ENCODE measurements around the gene ST6GALNAC5.
"Not testable (repeated sequence)": the region's sequence is repeated elsewhere in the genome, so short reads cannot be mapped to it uniquely, and the experiment has no call there.

ST6GALNAC5 gene

DNA sequence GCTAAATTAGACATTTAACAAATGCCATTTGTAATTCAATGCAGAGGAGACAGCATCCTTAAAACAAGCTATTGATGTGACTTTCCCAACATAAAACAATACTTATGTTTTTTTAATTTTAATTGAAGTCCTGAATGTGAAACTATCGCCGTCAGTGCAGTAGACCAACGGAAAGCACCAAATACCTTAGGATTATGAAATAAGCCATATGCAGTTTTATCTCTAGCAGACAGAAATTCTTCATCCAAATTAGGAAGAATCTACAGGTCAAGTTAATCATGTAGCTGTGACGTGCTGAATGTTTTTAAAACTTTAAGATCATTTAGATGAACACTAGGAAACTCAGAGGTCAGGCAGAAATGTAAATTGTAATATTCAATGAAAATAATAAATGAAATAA, 714 bp upstream of the ST6GALNAC5 start:
- no peak for DNase-seq (ENCODE audit: low spot score)

DNA sequence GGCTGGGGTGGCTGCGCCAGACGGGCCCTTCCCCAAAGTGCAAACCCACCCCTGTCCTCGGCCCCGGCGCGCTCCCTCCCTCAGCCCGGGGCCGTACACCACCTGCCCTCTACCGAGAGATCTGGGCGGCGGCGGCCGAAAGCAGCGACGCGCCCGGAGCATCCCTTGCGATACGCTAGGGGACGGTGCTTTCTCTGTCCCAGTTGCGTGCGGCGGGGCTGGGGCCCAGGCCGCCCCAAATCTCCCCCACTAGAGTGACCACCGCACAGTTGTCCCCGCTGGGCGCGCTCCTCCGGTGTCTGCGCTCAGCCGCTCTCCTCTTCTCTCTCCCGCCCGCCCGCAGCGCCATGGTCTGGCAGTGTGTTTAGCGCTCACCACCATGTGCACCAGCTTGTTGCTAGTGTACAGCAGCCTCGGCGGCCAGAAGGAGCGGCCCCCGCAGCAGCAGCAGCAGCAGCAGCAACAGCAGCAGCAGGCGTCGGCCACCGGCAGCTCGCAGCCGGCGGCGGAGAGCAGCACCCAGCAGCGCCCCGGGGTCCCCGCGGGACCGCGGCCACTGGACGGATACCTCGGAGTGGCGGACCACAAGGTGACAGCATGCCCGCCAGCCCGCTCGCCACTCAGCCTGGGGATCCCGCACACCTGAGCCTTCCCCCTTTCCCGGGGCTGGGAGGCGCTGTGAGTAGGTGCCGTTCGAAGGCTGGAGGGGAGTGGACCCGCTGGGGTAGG, 1.0 kb downstream of the ST6GALNAC5 start:
- peak; percentile 25 for DNase-seq (ENCODE audit: low spot score)

DNA sequence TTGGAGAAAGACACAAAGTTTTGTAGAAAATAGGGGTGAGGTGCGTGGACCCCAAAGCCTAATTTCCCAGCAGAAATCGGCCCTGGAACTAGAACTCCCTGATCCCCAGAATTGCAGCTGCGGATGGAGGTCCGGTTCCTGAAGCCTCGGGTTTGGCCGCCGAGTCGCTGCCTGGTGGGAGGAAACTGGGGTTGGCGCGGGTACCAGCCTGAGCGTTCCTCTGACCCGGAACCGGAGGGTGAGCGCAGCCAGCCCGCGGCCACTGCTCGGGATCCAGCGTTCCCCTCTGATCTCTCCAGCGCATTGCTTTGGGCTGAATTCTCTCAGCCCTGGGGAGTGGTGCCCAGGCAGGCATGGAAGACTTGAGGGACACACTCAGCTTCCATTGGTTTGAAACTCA, 1.6 kb downstream of the ST6GALNAC5 start:
- DNase-seq (ENCODE audit: low spot score) = no peak

GRCh38 chr1:76870037-76870436, 2.8 kb downstream of the ST6GALNAC5 start:
- no peak for DNase-seq (ENCODE audit: low spot score)

DNA sequence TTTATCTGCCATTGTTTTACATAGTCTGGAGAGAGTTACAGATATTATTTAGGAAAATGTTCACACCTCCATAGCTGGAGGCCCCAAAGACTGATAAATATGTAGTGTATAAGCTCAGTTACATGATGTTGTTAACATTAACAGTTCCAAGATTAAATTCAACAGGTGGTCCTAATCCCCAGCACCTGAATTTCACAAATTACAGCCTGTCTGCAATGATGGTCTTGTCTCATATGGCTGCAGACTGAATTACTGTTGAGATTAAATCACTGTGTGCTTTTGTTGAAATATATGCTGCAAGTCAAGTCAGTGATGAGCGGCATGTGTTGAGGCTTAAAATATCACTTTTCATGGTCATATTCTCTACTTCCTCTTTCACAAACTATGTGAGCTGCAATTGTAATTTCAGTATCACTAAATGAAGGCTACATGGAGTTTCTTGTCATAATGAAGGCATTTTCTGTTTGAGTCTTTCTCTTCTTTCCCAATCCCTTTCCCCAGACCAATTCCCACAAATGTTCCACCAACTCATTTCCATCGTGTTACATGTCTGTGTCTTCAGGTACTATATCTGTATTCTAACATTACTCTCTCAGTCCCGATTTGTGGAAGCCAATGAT, 4.2 kb downstream of the ST6GALNAC5 start:
- DNase-seq (ENCODE audit: low spot score) = no peak

- no peak for DNase-seq (ENCODE audit: low spot score)
These were observed 5.7 kb downstream of the ST6GALNAC5 start for GRCh38 chr1:76872944-76873343.

- no peak for DNase-seq (ENCODE audit: low spot score)
These were observed 9.5 kb downstream of the ST6GALNAC5 start for GRCh38 chr1:76876655-76877395.

DNA sequence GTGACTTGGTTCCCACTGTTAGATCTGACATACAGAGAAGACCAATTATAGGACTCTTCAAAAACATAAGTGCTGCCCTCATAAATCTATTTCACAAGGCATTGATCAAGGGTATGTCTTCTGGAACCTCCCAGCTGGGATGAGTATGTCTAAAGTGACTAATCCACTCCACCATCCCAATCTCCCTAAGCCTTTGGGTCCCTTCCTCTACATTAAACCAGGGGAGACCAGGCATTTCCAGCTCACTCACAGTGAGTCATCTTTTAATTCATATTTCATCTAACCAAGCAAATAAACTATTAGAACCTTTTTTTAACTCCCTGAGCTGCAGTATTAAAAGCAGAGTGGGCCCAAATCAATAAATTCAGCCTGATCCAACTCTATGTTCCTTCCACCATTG, 11.7 kb downstream of the ST6GALNAC5 start:
- not testable (repeated sequence) for DNase-seq (ENCODE audit: low spot score)

DNA sequence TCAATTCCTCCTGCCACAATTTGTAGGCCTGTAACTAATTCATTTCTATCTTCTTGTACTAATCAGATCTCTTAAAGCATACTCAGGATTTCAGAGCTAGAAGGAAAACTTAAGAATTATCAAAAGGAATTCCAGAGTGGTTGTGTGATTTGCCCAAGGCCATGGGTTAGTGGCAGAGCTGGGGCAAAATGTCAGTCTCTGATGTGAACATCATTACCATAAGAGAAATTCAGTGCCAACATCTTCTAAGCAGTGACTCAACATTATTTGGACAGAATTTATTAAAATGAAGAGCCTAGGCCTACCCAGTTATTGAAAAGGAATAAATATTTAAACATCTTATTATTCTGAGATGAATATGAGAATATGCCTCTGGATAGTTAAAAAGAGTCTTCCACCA, 14.5 kb downstream of the ST6GALNAC5 start:
- DNase-seq (ENCODE audit: low spot score) = no peak

GRCh38 chr1:76891931-76892622, 24.8 kb downstream of the ST6GALNAC5 start:
- no peak for DNase-seq (ENCODE audit: low spot score)

DNA sequence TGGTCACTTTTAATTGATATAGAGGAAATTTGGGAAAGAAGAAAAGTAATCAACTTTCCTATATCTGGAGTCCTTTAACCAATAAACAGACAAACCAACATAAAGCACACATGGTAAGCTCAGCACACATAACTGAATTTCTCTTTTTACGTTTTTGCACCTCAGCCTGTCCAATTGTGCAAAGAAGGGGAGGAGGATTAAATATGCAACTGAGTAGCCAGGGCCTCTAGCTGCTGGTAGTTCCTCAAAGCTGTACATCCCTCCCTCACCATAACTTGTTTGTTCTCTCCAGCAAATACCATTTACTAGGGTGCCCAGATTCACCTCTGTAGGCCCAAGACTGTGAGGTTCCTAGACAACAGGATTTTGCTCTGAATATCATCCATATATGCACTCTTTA, 25.4 kb downstream of the ST6GALNAC5 start:
- no peak for DNase-seq (ENCODE audit: low spot score)

- peak; percentile 20 for DNase-seq (ENCODE audit: low spot score)
These were observed 34.0 kb downstream of the ST6GALNAC5 start for GRCh38 chr1:76901158-76901767.

DNA sequence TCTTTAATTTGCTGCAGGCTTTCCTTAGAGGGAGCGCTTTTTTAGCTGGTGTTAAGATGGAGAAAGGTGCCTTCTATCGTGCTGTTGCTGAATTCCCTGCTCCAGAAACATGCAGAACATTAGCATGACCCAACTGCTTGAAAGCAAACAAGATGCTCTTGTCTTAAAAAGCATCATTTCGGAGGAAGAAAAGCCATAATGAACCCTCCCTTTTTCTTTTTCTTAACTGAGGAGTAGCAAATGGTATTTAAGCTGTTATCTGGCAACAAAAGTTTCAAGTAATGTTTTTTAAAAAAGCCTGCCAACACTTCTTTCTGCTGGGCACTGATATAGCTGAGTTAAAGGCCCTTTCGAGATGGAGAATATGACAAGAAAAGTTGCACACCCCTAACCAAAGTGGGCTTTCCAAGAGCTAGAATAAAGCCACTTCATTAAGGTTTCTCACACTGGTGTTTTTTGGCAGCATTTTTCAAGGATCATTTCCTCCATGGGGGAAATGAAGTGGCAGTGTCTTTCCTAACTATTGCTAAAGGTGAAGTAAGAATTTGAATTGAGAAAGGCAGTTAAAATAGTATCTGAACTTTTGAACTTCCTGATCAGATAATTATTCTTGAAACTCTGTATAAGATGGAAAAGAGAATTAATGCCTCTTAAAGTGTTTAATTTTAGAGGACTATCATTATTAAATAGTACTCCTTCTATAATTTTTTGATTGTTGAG, 38.8 kb downstream of the ST6GALNAC5 start:
- DNase-seq (ENCODE audit: low spot score) = no peak

- no peak for DNase-seq (ENCODE audit: low spot score)
These were observed 42.0 kb downstream of the ST6GALNAC5 start for GRCh38 chr1:76909311-76909710.

GRCh38 chr1:76919085-76919484, 51.8 kb downstream of the ST6GALNAC5 start:
- DNase-seq (ENCODE audit: low spot score) = no peak

DNA sequence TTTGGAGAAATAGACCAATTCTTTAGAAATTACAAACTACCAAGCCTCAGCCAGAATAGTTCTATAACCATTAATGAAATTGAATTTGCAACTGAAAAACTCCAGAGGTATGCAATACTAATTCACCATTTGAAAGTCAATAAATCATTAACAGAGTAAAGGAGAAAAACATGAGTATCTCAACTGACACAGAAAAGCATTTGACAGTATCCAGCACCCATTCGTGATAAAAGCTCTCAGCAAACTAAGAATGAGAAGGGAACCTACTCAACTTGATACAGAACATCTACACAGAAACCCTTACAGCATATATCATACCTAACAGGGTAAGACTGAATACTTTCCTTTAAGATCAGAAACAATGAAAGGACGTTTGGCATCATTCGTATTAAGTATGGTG, 54.3 kb downstream of the ST6GALNAC5 start:
- DNase-seq (ENCODE audit: low spot score) = no peak

- DNase-seq (ENCODE audit: low spot score) = no peak
These were observed 58.5 kb downstream of the ST6GALNAC5 start for GRCh38 chr1:76925825-76926224.

- DNase-seq (ENCODE audit: low spot score) = no peak
These were observed 61.2 kb downstream of the ST6GALNAC5 start for GRCh38 chr1:76928522-76928921.

DNA sequence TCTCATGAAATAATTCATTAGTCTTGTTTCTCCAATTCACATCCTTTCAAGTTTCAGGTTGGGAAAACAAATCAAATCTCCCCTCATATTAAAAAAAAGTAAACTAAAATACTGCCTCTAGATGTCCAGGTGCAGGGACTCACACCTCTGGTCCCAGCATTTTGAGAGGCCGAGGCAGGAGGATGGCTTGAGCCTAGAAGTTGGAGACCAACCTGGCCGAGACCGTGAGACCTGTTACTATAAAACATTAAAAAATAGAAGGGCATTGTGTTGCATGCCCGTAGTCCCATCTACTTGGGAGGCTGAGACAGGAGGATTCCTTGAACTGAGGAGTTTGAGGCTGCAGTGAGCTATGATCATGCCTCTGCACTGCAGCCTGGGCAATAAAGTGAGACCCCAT, 61.9 kb downstream of the ST6GALNAC5 start:
- no peak for DNase-seq (ENCODE audit: low spot score)

- DNase-seq (ENCODE audit: low spot score) = no peak
These were observed 66.9 kb downstream of the ST6GALNAC5 start for GRCh38 chr1:76933847-76934815.

Measured in germinal center (tissue), 1 donor.